IMR-90 (cell line): ENCODE results near the gene FRMD6.

Experiments used
- CEBPB ChIP-seq: IDR thresholded peaks from 2 replicates; pipeline ENCODE4 v1.6.1; 2012; ENCODE audit warnings: low read depth, low read length, improper control_type of control experiment
- CHD1 ChIP-seq: IDR thresholded peaks from 2 replicates; pipeline ENCODE4 v1.6.1; 2012; ENCODE audit warnings: low read depth, low read length, improper control_type of control experiment
- MXI1 ChIP-seq: IDR thresholded peaks from 2 replicates; pipeline ENCODE4 v1.6.1; 2012; ENCODE audit warnings: low read depth, mild to moderate bottlenecking, low read length, moderate library complexity, borderline replicate concordance
- POLR2A ChIP-seq: IDR thresholded peaks from 2 replicates; pipeline ENCODE4 v1.6.1; 2012; ENCODE audit warnings: mild to moderate bottlenecking, low read depth, low read length
- RAD21 ChIP-seq: IDR thresholded peaks from 2 replicates; pipeline ENCODE4 v1.6.1; 2012; ENCODE audit warnings: low read length, improper control_type of control experiment
- RCOR1 ChIP-seq: IDR thresholded peaks from 2 replicates; pipeline ENCODE4 v1.6.1; 2012; ENCODE audit warnings: mild to moderate bottlenecking, low read length, improper control_type of control experiment; ENCODE audit not compliant: insufficient replicate concordance
- SMC3 ChIP-seq: fragments of 150-350 bp; IDR thresholded peaks from 2 replicates; pipeline ENCODE4 v1.6.1; 2016; ENCODE audit warnings: low read depth, mild to moderate bottlenecking, antibody characterized with exemption, low read length, moderate library complexity
- TF ChIP-seq, protein P1 (sequence below): conservative IDR thresholded peaks from 2 replicates; pipeline ENCODE4 v1.5.1; 2012; ENCODE audit warnings: mild to moderate bottlenecking, low read depth, low read length, improper control_type of control experiment

DNA sequence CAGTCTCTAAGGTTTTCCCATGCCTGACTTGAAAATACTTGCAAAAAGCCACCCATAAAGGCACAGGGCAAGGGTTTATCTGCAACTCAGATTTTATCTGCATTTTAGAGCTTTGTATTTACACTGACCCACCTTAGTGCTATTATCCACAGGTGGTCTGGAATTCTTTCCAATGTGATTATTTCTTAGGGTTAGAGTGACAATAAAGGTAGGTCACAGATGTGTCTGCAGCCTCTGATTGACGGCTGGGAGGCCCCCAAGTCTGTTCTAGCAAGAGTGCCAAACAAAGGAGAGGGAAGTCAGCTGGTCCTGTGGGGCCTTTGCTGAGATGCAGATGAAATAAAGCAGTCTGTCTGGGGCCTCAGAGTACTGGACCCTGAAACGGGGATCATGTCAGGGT is 64.0 kb downstream of the FRMD6 start:
- TF ChIP-seq, protein P1, sequence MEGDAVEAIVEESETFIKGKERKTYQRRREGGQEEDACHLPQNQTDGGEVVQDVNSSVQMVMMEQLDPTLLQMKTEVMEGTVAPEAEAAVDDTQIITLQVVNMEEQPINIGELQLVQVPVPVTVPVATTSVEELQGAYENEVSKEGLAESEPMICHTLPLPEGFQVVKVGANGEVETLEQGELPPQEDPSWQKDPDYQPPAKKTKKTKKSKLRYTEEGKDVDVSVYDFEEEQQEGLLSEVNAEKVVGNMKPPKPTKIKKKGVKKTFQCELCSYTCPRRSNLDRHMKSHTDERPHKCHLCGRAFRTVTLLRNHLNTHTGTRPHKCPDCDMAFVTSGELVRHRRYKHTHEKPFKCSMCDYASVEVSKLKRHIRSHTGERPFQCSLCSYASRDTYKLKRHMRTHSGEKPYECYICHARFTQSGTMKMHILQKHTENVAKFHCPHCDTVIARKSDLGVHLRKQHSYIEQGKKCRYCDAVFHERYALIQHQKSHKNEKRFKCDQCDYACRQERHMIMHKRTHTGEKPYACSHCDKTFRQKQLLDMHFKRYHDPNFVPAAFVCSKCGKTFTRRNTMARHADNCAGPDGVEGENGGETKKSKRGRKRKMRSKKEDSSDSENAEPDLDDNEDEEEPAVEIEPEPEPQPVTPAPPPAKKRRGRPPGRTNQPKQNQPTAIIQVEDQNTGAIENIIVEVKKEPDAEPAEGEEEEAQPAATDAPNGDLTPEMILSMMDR = no peak
- TF ChIP-seq POLR2A = no peak
- TF ChIP-seq RCOR1 = no peak
- no peak for TF ChIP-seq MXI1
- TF ChIP-seq CEBPB = no peak
- TF ChIP-seq RAD21 = no peak
- no peak for TF ChIP-seq CHD1
- no peak for TF ChIP-seq SMC3
